ENCODE measurements around the gene THAP12. TPM values are rescaled to one million over a fixed set of nuclear protein-coding genes. Genes with fewer than 3 reads are reported as not detected.

The THAP12 gene, protein sequence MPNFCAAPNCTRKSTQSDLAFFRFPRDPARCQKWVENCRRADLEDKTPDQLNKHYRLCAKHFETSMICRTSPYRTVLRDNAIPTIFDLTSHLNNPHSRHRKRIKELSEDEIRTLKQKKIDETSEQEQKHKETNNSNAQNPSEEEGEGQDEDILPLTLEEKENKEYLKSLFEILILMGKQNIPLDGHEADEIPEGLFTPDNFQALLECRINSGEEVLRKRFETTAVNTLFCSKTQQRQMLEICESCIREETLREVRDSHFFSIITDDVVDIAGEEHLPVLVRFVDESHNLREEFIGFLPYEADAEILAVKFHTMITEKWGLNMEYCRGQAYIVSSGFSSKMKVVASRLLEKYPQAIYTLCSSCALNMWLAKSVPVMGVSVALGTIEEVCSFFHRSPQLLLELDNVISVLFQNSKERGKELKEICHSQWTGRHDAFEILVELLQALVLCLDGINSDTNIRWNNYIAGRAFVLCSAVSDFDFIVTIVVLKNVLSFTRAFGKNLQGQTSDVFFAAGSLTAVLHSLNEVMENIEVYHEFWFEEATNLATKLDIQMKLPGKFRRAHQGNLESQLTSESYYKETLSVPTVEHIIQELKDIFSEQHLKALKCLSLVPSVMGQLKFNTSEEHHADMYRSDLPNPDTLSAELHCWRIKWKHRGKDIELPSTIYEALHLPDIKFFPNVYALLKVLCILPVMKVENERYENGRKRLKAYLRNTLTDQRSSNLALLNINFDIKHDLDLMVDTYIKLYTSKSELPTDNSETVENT
- 34.3 TPM for total RNA-seq
- long read RNA-seq, transcript THAP12-201 (5 exons, 3,300 nt) = major isoform, 52 of 73 reads
- long read RNA-seq, transcript THAP12-203 (6 exons, 882 nt) = minor isoform, 16 of 73 reads
- long read RNA-seq, partial matches to known transcripts = 0 of 73 reads
- long read RNA-seq, other reads (novel, unspliced or antisense) = 5 of 73 reads

DNA sequence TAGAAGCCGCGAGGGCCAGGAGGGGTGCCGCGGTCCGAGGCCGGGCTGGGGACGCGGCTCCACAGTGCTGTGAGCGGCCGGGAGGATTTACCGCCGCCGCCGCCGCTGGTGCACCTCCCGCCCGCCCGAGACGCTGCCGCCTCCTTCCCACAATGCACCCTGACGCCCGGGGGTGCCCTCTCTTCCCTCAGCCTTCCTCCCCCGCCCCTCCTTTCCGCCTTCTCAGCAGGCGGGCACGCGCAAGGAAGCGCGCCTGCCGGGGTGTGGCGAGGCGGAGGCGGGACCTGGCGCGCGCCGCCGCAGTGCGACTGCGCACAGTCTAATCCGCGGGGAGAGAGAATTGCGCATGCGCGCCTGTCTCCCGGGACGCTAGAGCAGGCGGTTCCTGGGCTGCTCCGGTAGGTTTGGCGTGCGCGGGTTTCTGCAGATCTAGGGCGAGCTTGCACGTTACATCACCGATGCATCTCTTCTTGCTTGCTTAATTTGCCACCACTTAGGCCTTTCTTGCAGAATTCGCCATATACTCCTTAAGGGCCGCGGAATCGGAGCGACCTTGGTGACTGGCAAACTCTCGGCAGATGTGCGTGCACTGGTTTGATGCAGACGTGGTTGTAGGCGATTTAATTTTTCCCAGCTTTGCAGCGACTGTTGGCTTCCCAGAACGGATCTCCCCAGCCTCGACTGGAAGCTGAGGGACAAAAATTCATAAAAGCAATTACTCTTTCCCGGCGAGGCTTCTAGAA, at the start of gene THAP12, which contains the start of gene GVQW3:
THAP12 (minus strand) TSS at position 156 of the 743 bp plus-strand sequence. CDS start 296 bp downstream, outside the sequence.
GVQW3 (plus strand) TSS at position 347 of the 743 bp plus-strand sequence. CDS start 506 bp downstream, outside the sequence.
- H3K36me3 ChIP-seq = no peaks in the 10 kb centered on the region
- peak within 1 kb of the TSS; percentile 90 for H3K4me3 ChIP-seq
- ATAC-seq = peak; percentile 98 to 99
- intact Hi-C loops (cut with DNase I) = no loop called here
- no peaks in the 10 kb centered on the region for H3K27me3 ChIP-seq (ENCODE audit: low read depth)
- DNase-seq = peak; percentile 98
- H3K27ac ChIP-seq = peak within 1 kb of the TSS; percentile 89
- no peaks in the 10 kb centered on the region for H3K9me3 ChIP-seq
- H3K4me1 ChIP-seq = peaks cover 33% of the 10 kb centered on the region
- TF ChIP-seq, protein P1, sequence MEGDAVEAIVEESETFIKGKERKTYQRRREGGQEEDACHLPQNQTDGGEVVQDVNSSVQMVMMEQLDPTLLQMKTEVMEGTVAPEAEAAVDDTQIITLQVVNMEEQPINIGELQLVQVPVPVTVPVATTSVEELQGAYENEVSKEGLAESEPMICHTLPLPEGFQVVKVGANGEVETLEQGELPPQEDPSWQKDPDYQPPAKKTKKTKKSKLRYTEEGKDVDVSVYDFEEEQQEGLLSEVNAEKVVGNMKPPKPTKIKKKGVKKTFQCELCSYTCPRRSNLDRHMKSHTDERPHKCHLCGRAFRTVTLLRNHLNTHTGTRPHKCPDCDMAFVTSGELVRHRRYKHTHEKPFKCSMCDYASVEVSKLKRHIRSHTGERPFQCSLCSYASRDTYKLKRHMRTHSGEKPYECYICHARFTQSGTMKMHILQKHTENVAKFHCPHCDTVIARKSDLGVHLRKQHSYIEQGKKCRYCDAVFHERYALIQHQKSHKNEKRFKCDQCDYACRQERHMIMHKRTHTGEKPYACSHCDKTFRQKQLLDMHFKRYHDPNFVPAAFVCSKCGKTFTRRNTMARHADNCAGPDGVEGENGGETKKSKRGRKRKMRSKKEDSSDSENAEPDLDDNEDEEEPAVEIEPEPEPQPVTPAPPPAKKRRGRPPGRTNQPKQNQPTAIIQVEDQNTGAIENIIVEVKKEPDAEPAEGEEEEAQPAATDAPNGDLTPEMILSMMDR (IDR thresholded peaks at IDR 0.05) = no peak

DNA sequence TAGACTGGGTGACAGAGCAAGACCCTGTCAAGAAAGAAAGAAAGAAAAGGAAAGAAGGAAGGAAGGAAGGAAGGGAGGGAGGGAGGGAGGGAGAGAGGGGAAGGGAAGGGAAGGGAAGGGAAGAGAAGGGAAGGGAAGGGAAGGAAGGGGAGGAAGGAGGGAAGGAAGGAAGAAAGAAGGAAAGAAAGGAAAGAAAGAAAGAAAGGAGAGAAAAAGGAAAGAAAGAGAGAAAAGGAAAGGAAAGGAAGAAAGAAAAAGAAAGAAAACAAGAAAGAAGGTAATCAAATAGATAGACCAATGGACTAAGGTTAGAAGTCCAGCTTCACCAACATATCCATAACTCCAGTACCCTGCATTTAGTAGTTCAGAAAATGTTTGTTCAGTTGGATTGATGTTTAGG, 45.7 kb upstream of the THAP12 start:
- H3K27me3 ChIP-seq (ENCODE audit: low read depth) = no peaks in the 10 kb centered on the region
- no peak overlapping the region for H3K4me3 ChIP-seq
- H3K9me3 ChIP-seq = no peaks in the 10 kb centered on the region
- H3K4me1 ChIP-seq = no peaks in the 10 kb centered on the region
- no peak overlapping the region for H3K27ac ChIP-seq
- DNase-seq (no peak), ATAC-seq (no peak)
- TF ChIP-seq, protein P1 (IDR thresholded peaks at IDR 0.05) = no peak
- intact Hi-C loops (cut with DNase I) = no loop called here
- H3K36me3 ChIP-seq = no peaks in the 10 kb centered on the region

DNA sequence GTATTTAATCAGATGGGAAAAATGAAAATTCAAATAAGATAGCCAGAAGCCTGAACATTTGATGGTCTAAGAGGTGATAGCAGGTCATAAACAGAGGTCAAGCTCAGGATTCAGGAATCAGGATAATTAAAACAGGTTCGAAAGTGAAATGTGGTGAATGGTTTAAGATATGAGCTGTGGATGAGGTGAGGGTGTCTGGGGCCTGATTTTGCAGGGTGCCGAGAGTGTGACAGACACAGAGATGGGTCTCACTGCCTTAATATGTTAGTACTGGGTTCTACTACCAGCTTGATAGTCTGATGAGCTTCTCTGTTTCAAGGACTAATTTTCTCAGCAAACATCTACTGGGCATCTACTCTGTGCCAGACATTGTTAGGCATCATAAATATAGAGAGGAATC, 44.0 kb upstream of the THAP12 start:
- H3K9me3 ChIP-seq = no peaks in the 10 kb centered on the region
- TF ChIP-seq, protein P1 (IDR thresholded peaks at IDR 0.05) = no peak
- no peak for DNase-seq
- intact Hi-C loops (cut with DNase I) = no loop called here
- no peak for ATAC-seq
- no peak overlapping the region for H3K27ac ChIP-seq
- H3K4me3 ChIP-seq = no peak overlapping the region
- no peaks in the 10 kb centered on the region for H3K36me3 ChIP-seq
- H3K27me3 ChIP-seq (ENCODE audit: low read depth) = no peaks in the 10 kb centered on the region
- H3K4me1 ChIP-seq = no peaks in the 10 kb centered on the region

DNA sequence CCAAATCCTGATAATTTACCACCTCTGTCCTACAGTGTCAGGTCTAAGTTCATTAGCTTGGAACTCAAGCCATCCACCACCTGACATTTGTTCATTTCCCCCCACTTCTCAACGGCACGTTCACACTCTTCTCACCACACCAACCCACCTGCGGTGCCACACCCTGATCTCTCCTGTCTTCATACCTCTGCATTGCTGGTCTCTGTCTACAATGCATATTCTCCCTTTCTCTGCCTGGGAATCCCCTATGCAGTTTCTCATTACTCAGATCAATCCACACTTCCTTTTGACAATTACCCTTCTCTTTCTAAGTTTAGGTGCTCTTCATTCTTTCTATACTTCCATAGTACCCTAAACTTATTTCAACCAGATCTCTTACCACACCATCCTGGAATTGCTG, 43.4 kb upstream of the THAP12 start:
- Histone ChIP-seq H3K9me3 (no peaks in the 10 kb centered on the region), H3K36me3 (no peaks in the 10 kb centered on the region), H3K4me3 (no peak overlapping the region), H3K27ac (no peak overlapping the region), H3K4me1 (no peaks in the 10 kb centered on the region), H3K27me3 (ENCODE audit: low read depth) (no peaks in the 10 kb centered on the region)
- ATAC-seq (no peak), DNase-seq (no peak)
- TF ChIP-seq, protein P1 (IDR thresholded peaks at IDR 0.05) = no peak
- intact Hi-C loops (cut with DNase I) = no loop called here

DNA sequence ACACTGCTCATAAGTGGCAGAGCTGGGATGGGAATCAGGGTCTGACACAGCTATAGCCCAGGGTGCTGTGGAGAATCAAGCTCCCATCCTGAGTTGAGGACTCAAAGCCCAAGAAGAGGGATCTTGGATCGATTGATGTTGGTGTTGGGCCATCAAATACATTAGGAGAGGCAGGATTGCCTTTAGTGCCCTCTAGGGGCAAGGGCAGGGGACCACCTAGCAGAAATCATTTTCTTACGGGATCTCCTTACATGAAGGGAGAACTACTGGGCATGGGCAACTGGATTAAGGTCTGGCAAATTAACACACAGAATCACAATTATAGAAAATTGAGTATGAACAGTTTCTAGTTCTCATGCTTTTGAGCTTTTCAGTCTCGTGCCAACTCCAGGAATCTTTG, 39.0 kb upstream of the THAP12 start:
- Histone ChIP-seq H3K9me3 (no peaks in the 10 kb centered on the region), H3K27me3 (ENCODE audit: low read depth) (no peaks in the 10 kb centered on the region), H3K4me1 (no peaks in the 10 kb centered on the region), H3K36me3 (no peaks in the 10 kb centered on the region), H3K27ac (no peak overlapping the region), H3K4me3 (no peak overlapping the region)
- intact Hi-C loops (cut with DNase I) = no loop called here
- ATAC-seq = no peak
- TF ChIP-seq, protein P1 (IDR thresholded peaks at IDR 0.05) = peak; percentile 31
- no peak for DNase-seq
